Measurements from ENCODE around the gene KDM5C. TPM values are rescaled to one million over a fixed set of nuclear protein-coding genes. Genes with fewer than 3 reads are reported as not detected.

Gene KDM5C
- total RNA-seq, 1 donor from 2014 or later = 99.8 TPM

GRCh38 chrX:53254570-53255461 is 29.8 kb upstream of the KDM5C start:
- no peaks in the 10 kb centered on the region for H3K4me1 Mint-ChIP-seq (ENCODE audit: unreplicated experiment)
- no peak for DNase-seq (ENCODE audit: extremely low spot score, unreplicated experiment)
- H3K4me3 Mint-ChIP-seq = no peak overlapping the region
- H3K27ac Mint-ChIP-seq = no peak overlapping the region
- TF ChIP-seq CTCF (conservative IDR thresholded peaks at IDR 0.05) = no peak
- H3K9me3 Mint-ChIP-seq = no peaks in the 10 kb centered on the region
- H3K36me3 Mint-ChIP-seq = peaks cover 4% of the 10 kb centered on the region
- H3K27me3 Mint-ChIP-seq = no peaks in the 10 kb centered on the region

- H3K27ac Mint-ChIP-seq = no peak overlapping the region
- H3K4me3 Mint-ChIP-seq = no peak overlapping the region
- DNase-seq (ENCODE audit: extremely low spot score, unreplicated experiment) = no peak
- peaks cover 4% of the 10 kb centered on the region for H3K36me3 Mint-ChIP-seq
- H3K4me1 Mint-ChIP-seq (ENCODE audit: unreplicated experiment) = no peaks in the 10 kb centered on the region
- no peaks in the 10 kb centered on the region for H3K9me3 Mint-ChIP-seq
- no peak for TF ChIP-seq CTCF (conservative IDR thresholded peaks at IDR 0.05)
- no peaks in the 10 kb centered on the region for H3K27me3 Mint-ChIP-seq
Observed at GRCh38 chrX:53253293-53254020, 28.4 kb upstream of the KDM5C start.

GRCh38 chrX:53251307-53251706 is 26.3 kb upstream of the KDM5C start:
- no peak overlapping the region for H3K27ac Mint-ChIP-seq
- no peak for TF ChIP-seq CTCF (conservative IDR thresholded peaks at IDR 0.05)
- H3K27me3 Mint-ChIP-seq = no peaks in the 10 kb centered on the region

GRCh38 chrX:53250556-53250955 is 25.5 kb upstream of the KDM5C start:
- DNase-seq (ENCODE audit: extremely low spot score, unreplicated experiment) = no peak
- Mint-ChIP-seq H3K4me1 (ENCODE audit: unreplicated experiment) (no peaks in the 10 kb centered on the region), H3K4me3 (no peak overlapping the region), H3K27me3 (no peaks in the 10 kb centered on the region), H3K36me3 (peaks cover 4% of the 10 kb centered on the region), H3K27ac (no peak overlapping the region), H3K9me3 (no peaks in the 10 kb centered on the region)
- no peak for TF ChIP-seq CTCF (conservative IDR thresholded peaks at IDR 0.05)

More at GRCh38 chrX:53251307-53251706, 26.3 kb upstream of the KDM5C start:
- DNase-seq (ENCODE audit: extremely low spot score, unreplicated experiment) = no peak
- Mint-ChIP-seq H3K4me1 (ENCODE audit: unreplicated experiment) (no peaks in the 10 kb centered on the region), H3K36me3 (peaks cover 4% of the 10 kb centered on the region), H3K9me3 (no peaks in the 10 kb centered on the region), H3K4me3 (no peak overlapping the region)

GRCh38 chrX:53249408-53250042 is 24.5 kb upstream of the KDM5C start:
- H3K9me3 Mint-ChIP-seq = no peaks in the 10 kb centered on the region
- no peak for DNase-seq (ENCODE audit: extremely low spot score, unreplicated experiment)
- peaks cover 4% of the 10 kb centered on the region for H3K36me3 Mint-ChIP-seq
- no peak overlapping the region for H3K4me3 Mint-ChIP-seq
- no peak for TF ChIP-seq CTCF (conservative IDR thresholded peaks at IDR 0.05)
- no peaks in the 10 kb centered on the region for H3K4me1 Mint-ChIP-seq (ENCODE audit: unreplicated experiment)
- H3K27me3 Mint-ChIP-seq = no peaks in the 10 kb centered on the region
- H3K27ac Mint-ChIP-seq = no peak overlapping the region
